Epidermal melanocyte (primary cell): ENCODE results near the gene GSTK1.

Experiments
- DNase-seq: peaks from one replicate; pipeline ENCODE4 v3.0.0; 2011; ENCODE audit warnings: low spot score; ENCODE audit not compliant: insufficient read length

The GSTK1 gene

GRCh38 chr7:143295870-143296269 is 32.6 kb downstream of the GSTK1 start:
- DNase-seq = no peak

GRCh38 chr7:143296686-143297085 is 33.4 kb downstream of the GSTK1 start:
- DNase-seq = no peak

- DNase-seq = no peak
Observed at GRCh38 chr7:143299346-143299745, 36.1 kb downstream of the GSTK1 start.

GRCh38 chr7:143299840-143300239 is 36.6 kb downstream of the GSTK1 start:
- DNase-seq = no peak

- DNase-seq = no peak
Observed at GRCh38 chr7:143300959-143301935, 38.0 kb downstream of the GSTK1 start.

GRCh38 chr7:143303733-143304132 is 40.5 kb downstream of the GSTK1 start:
- no peak for DNase-seq

- no peak for DNase-seq
Observed at GRCh38 chr7:143304938-143305337, 41.7 kb downstream of the GSTK1 start.

- no peak for DNase-seq
Observed at GRCh38 chr7:143305423-143306070, 42.3 kb downstream of the GSTK1 start.

- DNase-seq = no peak
Observed at GRCh38 chr7:143308632-143309031, 45.4 kb downstream of the GSTK1 start.

GRCh38 chr7:143314127-143314526 is 50.9 kb downstream of the GSTK1 start:
- DNase-seq = no peak

GRCh38 chr7:143315776-143316175 is 52.5 kb downstream of the GSTK1 start, which contains the start of gene CLCN1:
Gene CLCN1, plus strand, starts transcription at chr7:143316111. Its CDS starts 102 bp downstream, at chr7:143316213.
- DNase-seq = no peak

GRCh38 chr7:143316492-143316891 is 53.3 kb downstream of the GSTK1 start:
- DNase-seq = no peak

- no peak for DNase-seq
Observed at GRCh38 chr7:143318661-143319060, 55.4 kb downstream of the GSTK1 start.
